ENCODE measurements around the gene MAN1A2.

The MAN1A2 gene

DNA sequence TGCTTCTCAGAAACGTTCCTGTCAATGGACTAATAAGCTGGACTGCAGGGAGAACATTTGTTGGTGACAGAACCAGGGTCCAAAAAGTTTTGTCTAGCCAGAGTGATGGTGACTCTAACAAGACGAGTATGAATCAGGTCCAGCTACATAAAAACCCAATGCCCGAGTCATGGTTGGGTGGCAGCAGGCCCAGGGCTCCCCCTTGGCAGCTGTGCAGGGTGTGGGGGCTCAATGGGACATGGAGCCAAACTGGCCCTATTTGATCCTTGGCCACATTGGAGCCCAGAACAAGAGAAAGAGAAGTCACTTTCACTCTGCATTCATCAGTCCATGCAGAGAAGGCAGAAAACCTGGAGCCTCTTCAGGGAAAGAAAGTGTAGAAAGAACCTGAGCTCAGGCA, 200.7 kb downstream of the MAN1A2 start:
- H3K4me1 Mint-ChIP-seq = peaks cover 33% of the 10 kb centered on the region
- H3K27ac Mint-ChIP-seq = no peak overlapping the region

DNA sequence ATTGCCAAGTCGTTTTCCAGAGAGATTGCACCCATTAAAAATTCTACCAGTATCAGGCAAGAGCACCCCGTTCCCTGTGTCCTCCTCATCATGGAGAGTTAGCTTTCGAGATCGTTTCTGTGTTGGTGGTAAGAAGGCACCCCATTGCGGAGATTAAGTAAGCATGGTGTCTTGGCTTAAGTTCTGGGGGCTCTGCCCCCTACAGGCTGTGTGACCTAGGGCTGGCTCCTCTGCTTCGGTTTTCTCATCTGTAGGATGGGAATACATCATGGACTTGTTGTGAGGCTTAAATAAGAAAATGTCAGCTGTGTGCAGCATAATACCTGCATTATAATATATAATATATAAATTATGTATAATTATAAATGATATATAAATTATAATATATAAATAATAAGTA, 201.8 kb downstream of the MAN1A2 start:
- Mint-ChIP-seq H3K9me3 (peaks cover 1% of the 10 kb centered on the region), H3K27ac (no peak overlapping the region), H3K4me1 (peaks cover 42% of the 10 kb centered on the region), H3K36me3 (no peaks in the 10 kb centered on the region), H3K4me3 (no peak overlapping the region), H3K27me3 (peaks cover 33% of the 10 kb centered on the region)
- CTCF ChIA-PET = interaction anchor here (0.9 to 1.3 kb wide), 2 partner anchors 8 to 12 kb away, joined by 3 read pairs; no protein-coding TSS in a partner anchor
- DNase-seq = no peak

More for the DNA sequence above, 200.7 kb downstream of the MAN1A2 start:
- no peak overlapping the region for H3K4me3 Mint-ChIP-seq
- peaks cover 39% of the 10 kb centered on the region for H3K27me3 Mint-ChIP-seq
- H3K36me3 Mint-ChIP-seq = no peaks in the 10 kb centered on the region
- H3K9me3 Mint-ChIP-seq = peaks cover 1% of the 10 kb centered on the region
- no peak for DNase-seq
- CTCF ChIA-PET = interaction anchor here (0.9 kb wide), 1 partner anchor 9 kb away, joined by 3 read pairs; no protein-coding TSS in a partner anchor

DNA sequence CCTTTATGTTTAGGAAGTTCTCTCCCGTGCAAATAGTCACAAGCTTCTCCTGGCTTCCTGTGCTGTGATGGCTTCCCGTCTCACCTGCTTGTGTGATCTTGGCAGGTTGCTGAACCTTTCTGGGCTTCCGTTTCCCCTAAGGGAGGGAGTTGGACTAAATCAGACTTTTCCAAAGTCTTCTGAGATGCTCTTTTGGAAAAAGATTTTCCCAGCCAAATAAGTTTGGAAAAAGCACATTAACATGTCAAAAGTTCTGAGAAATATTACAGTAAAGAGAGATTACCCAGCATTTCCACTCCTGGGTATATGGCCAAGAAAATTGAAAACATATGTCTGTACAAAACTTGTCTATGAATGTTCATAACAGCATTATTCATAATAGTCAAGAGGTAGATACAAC, 202.6 kb downstream of the MAN1A2 start:
- H3K4me1 Mint-ChIP-seq = peaks cover 42% of the 10 kb centered on the region

DNA sequence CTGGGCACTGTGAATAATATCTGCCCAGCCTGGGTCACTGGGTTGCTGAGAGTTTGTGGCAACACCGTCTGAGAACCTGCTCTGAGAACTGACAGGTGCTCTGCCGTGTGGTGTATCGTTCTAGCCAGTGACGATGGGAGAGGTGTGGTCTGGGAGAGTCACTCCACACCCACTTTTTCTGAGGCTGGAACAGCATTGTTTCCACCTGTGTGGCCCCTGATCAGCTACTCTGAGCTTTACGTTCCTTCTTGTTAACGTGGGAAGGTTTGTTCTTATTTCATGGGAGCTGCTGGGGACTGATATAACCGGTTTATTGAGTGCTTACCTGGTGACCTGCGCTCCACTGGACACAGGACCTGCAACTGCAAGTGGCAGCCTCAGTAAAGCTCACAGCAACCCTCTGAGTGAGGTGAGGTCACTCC, 203.8 kb downstream of the MAN1A2 start:
- DNase-seq = no peak
- no peaks in the 10 kb centered on the region for H3K36me3 Mint-ChIP-seq
- CTCF ChIA-PET = interaction anchor here (1.1 to 1.6 kb wide), 2 partner anchors 36 to 183 kb away, joined by 4 read pairs; no protein-coding TSS in a partner anchor
- no peaks in the 10 kb centered on the region for H3K9me3 Mint-ChIP-seq
- H3K27me3 Mint-ChIP-seq = peaks cover 19% of the 10 kb centered on the region
- peaks cover 42% of the 10 kb centered on the region for H3K4me1 Mint-ChIP-seq
- no peak overlapping the region for H3K27ac Mint-ChIP-seq
- H3K4me3 Mint-ChIP-seq = no peak overlapping the region

More for the DNA sequence above, 202.6 kb downstream of the MAN1A2 start:
- no peak for DNase-seq
- H3K4me3 Mint-ChIP-seq = no peak overlapping the region
- H3K36me3 Mint-ChIP-seq = no peaks in the 10 kb centered on the region
- H3K27ac Mint-ChIP-seq = no peak overlapping the region
- CTCF ChIA-PET = interaction anchor here (1.6 kb wide), 1 partner anchor 184 kb away, joined by 4 read pairs; no protein-coding TSS in a partner anchor
- H3K27me3 Mint-ChIP-seq = peaks cover 26% of the 10 kb centered on the region
- no peaks in the 10 kb centered on the region for H3K9me3 Mint-ChIP-seq

DNA sequence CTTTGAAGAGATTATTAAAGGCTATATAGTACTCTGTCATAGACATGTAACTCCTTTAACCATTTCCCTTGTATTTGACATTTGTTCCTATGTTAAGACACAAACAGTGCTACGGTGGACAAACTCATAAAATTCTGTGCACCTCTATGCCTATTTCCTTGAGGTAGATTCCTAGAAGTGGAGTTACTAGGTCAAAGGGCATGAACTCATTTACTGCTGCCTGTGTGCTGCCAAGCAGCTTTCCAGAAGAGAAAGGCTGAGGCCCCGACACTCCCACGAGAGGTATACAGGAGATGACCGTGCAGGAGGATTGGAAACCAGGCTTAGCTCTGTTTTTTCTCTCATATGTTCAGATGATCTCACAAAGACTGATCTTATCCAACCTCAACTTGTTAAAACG, 204.2 kb downstream of the MAN1A2 start:
- CTCF ChIA-PET = interaction anchor here (1.1 to 1.6 kb wide), 2 partner anchors 37 to 182 kb away, joined by 4 read pairs; no protein-coding TSS in a partner anchor
- H3K9me3 Mint-ChIP-seq = no peaks in the 10 kb centered on the region
- DNase-seq = no peak
- no peak overlapping the region for H3K4me3 Mint-ChIP-seq
- H3K27me3 Mint-ChIP-seq = peaks cover 16% of the 10 kb centered on the region
- H3K27ac Mint-ChIP-seq = no peak overlapping the region
- H3K36me3 Mint-ChIP-seq = no peaks in the 10 kb centered on the region
- peaks cover 42% of the 10 kb centered on the region for H3K4me1 Mint-ChIP-seq

DNA sequence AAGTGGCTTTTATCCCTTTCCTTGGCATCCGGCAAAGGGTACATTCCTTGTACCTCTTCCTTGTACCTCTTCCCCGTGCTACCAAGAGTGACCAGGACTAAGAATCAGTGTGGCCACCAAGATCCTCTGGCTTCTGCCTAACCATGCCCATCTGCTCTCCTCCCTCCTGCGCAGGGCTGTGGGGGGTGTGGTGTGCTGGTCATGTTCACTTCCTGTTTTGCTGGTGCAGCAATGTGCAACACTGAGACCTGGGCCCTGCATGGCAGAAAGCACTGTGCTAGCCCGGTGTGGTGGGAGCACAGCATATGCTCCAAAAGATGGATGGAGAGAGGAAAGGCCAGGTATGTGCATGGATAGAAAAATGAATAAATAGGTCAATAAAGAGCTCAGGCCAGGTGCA, 205.3 kb downstream of the MAN1A2 start:
- Mint-ChIP-seq H3K4me1 (peaks cover 42% of the 10 kb centered on the region), H3K36me3 (no peaks in the 10 kb centered on the region), H3K27ac (peak overlapping the region; percentile 38), H3K4me3 (no peak overlapping the region), H3K27me3 (peaks cover 14% of the 10 kb centered on the region), H3K9me3 (no peaks in the 10 kb centered on the region)
- CTCF ChIA-PET = interaction anchor here (1.9 kb wide), 1 partner anchor 37 kb away, joined by 7 read pairs; no protein-coding TSS in a partner anchor
- peak; percentile 66 for DNase-seq

DNA sequence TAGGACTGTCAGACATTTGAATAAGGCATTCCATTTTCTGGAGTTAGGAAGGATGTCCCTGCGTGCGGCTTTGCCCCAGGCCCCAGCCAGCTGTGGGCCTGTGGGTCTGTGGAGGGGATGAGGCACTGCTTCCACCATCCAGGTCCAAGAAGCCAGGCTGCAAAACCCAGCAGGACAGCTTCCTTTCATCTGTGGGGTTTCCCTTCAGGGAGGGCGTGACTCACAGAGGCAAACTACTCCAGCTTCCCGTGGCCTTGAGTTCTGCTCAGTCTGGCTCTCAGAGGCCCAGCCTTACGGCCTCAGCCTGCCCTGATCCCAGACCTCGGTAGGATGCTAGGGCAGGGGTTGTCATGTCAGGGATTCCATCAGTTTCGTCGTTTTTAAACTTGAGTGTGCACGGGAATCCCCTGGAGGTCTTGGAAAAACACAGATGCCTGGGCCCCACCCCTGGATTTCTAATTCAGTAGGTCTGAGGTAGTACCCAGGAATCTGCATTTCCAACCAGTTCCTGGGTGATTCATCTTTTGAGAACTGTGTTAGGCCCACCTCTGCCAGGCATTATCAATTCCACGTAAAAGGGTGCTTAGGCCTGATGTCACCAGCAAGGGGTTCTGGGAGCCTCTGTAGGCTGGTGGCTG, 206.3 kb downstream of the MAN1A2 start:
- peak; percentile 34 for DNase-seq
- Mint-ChIP-seq H3K27ac (no peak overlapping the region), H3K4me1 (peaks cover 42% of the 10 kb centered on the region), H3K4me3 (no peak overlapping the region), H3K27me3 (peaks cover 16% of the 10 kb centered on the region), H3K9me3 (no peaks in the 10 kb centered on the region), H3K36me3 (no peaks in the 10 kb centered on the region)
- CTCF ChIA-PET = interaction anchor here (0.6 to 1.9 kb wide), 2 partner anchors 12 to 38 kb away, joined by 3 to 7 read pairs; no protein-coding TSS in a partner anchor

DNA sequence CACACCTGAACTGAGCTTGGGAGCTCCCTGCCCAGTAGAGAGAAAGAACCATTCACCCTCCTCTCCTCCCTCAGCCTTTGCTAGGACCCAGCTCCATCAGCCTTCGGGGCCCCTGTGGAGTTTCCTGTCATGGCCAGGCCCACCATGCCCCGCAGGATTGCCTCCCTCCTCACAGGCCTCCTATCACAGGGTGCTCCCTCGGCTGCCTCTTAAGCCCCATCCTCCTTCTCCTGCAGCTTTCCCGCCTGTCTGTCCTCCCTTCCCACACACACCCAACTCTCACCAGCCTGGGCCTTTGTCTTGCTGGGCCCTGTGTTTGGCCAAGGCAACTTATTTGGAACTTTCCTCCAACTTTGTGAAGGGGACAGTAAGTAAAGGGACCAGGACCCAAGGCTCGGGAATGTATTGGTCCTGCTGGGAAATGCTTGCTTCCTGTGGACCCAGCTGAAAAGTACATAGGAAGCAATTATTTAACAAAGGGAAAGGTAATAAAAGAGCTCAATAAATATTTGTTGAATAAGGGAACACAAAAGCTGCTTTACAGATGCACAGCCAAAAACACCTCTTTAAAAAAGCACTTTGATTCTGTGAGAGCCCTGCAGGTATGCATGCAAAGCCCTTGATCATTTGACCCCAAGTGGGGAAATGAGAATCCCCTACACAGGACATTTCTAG, 207.0 kb downstream of the MAN1A2 start:
- CTCF ChIA-PET = interaction anchor here (1.9 kb wide), 1 partner anchor 39 kb away, joined by 7 read pairs; no protein-coding TSS in a partner anchor
- Mint-ChIP-seq H3K27ac (no peak overlapping the region), H3K36me3 (no peaks in the 10 kb centered on the region), H3K27me3 (peaks cover 16% of the 10 kb centered on the region), H3K9me3 (no peaks in the 10 kb centered on the region), H3K4me3 (no peak overlapping the region), H3K4me1 (peaks cover 42% of the 10 kb centered on the region)
- DNase-seq = no peak

DNA sequence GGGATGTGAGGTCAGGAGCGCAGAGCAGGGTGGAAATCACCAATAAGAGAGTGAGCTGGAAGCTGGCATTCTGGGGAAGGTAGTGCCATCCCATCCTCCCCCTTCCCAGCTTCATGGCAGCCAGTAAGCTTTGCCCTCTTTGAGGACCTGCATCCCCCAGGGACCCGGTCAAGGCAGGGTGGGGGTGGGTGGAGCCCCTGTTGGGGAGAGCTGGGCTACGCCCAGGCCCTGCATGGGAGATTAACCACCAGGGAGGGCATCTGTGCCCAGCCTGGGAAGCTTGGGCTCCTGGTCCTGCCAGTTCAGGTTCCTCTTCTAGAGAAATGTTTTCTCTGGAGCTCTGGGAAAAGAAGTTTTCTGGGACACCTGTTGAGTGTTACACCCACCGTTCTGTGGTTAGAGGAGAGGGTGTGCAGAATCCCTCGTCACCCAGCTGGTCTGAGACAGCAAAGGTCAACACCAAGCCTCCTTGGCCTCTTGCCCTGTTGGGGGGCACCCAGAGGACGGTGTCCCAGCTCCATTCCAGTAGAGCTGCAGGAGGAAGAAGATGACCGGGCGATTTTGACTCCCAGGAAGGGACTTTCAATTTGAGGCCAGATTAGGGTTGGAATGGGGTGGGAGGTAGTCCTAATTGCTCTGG, 208.5 kb downstream of the MAN1A2 start:
- peaks cover 17% of the 10 kb centered on the region for H3K27me3 Mint-ChIP-seq
- H3K4me1 Mint-ChIP-seq = peaks cover 35% of the 10 kb centered on the region
- H3K36me3 Mint-ChIP-seq = no peaks in the 10 kb centered on the region
- CTCF ChIA-PET = interaction anchor here (0.7 kb wide), 1 partner anchor 176 kb away, joined by 3 read pairs; no protein-coding TSS in a partner anchor
- H3K4me3 Mint-ChIP-seq = no peak overlapping the region
- no peak overlapping the region for H3K27ac Mint-ChIP-seq
- no peak for DNase-seq
- H3K9me3 Mint-ChIP-seq = no peaks in the 10 kb centered on the region

DNA sequence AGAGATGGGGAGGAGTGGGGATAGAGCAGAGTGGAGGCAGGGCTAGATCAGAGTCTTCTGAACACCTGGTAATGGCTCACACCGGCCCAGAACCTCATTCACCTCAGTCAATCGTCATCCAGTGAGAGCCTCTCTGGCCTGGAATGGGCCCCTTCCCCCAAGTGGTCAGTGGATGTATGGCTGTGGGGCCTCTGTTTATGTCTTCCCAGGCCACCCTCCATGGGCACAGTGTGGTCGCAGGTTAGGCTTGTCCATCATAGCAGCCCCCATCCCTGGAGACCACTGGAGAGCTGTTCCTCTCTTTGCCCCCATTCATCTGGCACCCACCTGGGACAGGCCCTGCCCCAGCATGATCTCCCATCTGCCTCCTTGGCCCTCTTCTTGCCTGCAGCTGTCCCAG, 209.0 kb downstream of the MAN1A2 start:
- Mint-ChIP-seq H3K9me3 (no peaks in the 10 kb centered on the region), H3K4me1 (peaks cover 30% of the 10 kb centered on the region), H3K27me3 (peaks cover 18% of the 10 kb centered on the region), H3K4me3 (no peak overlapping the region), H3K27ac (no peak overlapping the region), H3K36me3 (no peaks in the 10 kb centered on the region)
- DNase-seq = no peak
- CTCF ChIA-PET = interaction anchor here (0.7 kb wide), 1 partner anchor 176 kb away, joined by 3 read pairs; no protein-coding TSS in a partner anchor

DNA sequence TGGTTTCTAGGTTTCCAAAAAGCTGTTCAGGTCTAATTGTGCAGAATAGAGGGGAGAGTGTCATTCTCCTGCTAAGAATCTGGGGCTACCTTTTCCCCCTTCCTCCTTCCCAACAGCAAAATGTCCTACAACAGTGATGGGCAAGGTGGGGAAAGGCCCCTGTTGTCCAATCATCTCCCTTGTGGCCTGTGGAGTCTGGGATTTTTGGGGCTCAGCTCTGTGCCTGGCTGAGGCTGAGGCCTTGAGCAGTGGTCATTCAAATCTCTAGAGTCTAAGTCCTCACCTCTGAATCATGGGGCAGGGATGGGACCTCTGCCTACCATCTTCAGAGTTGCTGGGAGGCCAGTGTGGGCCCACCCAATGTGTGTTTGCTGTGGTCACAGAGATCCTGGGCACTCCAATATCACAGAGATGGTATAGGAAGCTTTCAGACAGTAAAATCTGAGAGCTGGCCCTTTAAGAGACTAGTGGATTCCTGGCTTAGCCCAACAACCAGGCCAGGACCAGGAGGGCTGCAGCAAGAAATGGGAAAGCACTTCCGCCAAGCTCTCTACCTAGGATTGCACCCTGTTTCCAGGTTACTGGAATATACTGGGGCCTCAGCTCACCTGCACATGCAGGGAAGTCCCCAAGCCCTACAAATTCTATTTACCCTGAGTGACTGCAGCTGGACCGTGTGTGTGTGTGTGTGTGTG, 210.1 kb downstream of the MAN1A2 start:
- H3K4me1 Mint-ChIP-seq = peaks cover 21% of the 10 kb centered on the region
- H3K36me3 Mint-ChIP-seq = no peaks in the 10 kb centered on the region
- CTCF ChIA-PET = interaction anchor here (1.1 kb wide), 1 partner anchor 9 kb away, joined by 3 read pairs; no protein-coding TSS in a partner anchor
- H3K27me3 Mint-ChIP-seq = peaks cover 15% of the 10 kb centered on the region
- DNase-seq = no peak
- H3K27ac Mint-ChIP-seq = no peak overlapping the region
- H3K4me3 Mint-ChIP-seq = no peak overlapping the region
- H3K9me3 Mint-ChIP-seq = no peaks in the 10 kb centered on the region

DNA sequence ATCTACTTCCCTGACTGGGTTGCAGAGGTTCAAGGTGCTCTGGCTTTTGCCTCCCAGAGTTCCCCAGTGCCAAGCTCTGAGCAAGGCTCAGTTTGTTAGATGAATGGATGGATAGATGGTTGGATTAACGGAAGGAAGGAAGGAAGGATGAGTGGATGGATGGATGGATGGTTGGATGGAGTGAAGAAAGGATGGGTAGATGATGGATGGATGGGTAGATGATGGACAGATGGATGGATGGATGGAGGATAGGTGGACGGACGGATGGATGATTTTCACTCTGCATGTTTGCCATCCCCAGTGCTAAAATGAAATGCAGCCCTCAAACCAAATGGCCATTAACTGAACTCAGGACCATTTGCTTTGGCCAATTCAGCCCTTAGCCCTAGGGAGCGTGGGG, 211.2 kb downstream of the MAN1A2 start:
- no peak overlapping the region for H3K4me3 Mint-ChIP-seq
- DNase-seq = no peak
- CTCF ChIA-PET = no interaction called here
- H3K9me3 Mint-ChIP-seq = peaks cover under 1% of the 10 kb centered on the region
- no peak overlapping the region for H3K27ac Mint-ChIP-seq
- no peaks in the 10 kb centered on the region for H3K36me3 Mint-ChIP-seq
- H3K27me3 Mint-ChIP-seq = peaks cover 15% of the 10 kb centered on the region
- peaks cover 9% of the 10 kb centered on the region for H3K4me1 Mint-ChIP-seq
